Heart right ventricle (tissue), 16 donors: ENCODE data around the gene IZUMO3. TPM values are rescaled to one million over a fixed set of nuclear protein-coding genes. Genes with fewer than 3 reads are reported as not detected.
"Not testable (repeated sequence)": the region's sequence is repeated elsewhere in the genome, so short reads cannot be mapped to it uniquely, and the experiment has no call there.

Experiments
- ATAC-seq, 8 donors: fragments of 200-7000 bp; cut with Tn5 transposase; one replicate each; pipeline ENCODE4 v1.9.1; 2020; ENCODE audit warnings: mild to moderate bottlenecking in 8 of 8, moderate library complexity in 8 of 8, moderate number of reproducible peaks in 1 of 8
- DNase-seq, 2 donors: peaks; one replicate each; pipeline ENCODE4 v3.0.0-alpha.2; 2020
- H3K27ac ChIP-seq, 10 donors: fragments of 200-600 bp; sonication (generic) in 2 of 10; one replicate each; pipeline versions ENCODE4 v1.5.0 to v1.8.0; 2020 to 2022; ENCODE audit warnings: mild to moderate bottlenecking in 3 of 10
- H3K27me3 ChIP-seq, 7 donors: fragments of 200-600 bp; one replicate each; pipeline ENCODE4 v1.8.0; 2021 to 2022; ENCODE audit warnings: mild to moderate bottlenecking in 2 of 7
- H3K36me3 ChIP-seq, 9 donors: fragments of 200-600 bp; sonication (generic) in 1 of 9; one replicate each; pipeline versions ENCODE4 v1.5.0 to v1.8.0; 2020 to 2022; ENCODE audit warnings: mild to moderate bottlenecking in 2 of 9
- H3K4me1 ChIP-seq, 9 donors: fragments of 200-600 bp; sonication (generic) in 1 of 9; one replicate each; pipeline versions ENCODE4 v1.5.0 to v1.8.0; 2020 to 2022; ENCODE audit warnings: mild to moderate bottlenecking in 4 of 9
- H3K4me3 ChIP-seq, 10 donors: fragments of 200-600 bp; sonication (generic) in 2 of 10; one replicate each; pipeline versions ENCODE4 v1.5.0 to v1.8.0; 2020 to 2022; ENCODE audit warnings: mild to moderate bottlenecking in 7 of 10, moderate library complexity in 2 of 10
- H3K9me3 ChIP-seq, 11 donors: fragments of 200-600 bp in 10 of 11; sonication (generic) in 2 of 11; one replicate each; pipeline versions ENCODE4 v1.5.0 to v1.8.0; 2013 to 2022; ENCODE audit warnings: mild to moderate bottlenecking in 2 of 11, control low read depth in 1 of 11, moderate library complexity in 1 of 11
- WGBS, 2 donors: extraction: QIAGEN DNeasy Blood & Tissue Kit; methylation state at CpG; one replicate each; pipeline ENCODE4 v1.1.7; 2013; ENCODE audit warnings: inconsistent platforms in 1 of 2; 5-methylcytosine and 5-hydroxymethylcytosine counted together
- intact Hi-C, 10 donors: fragments of 100-400 bp; cut with DNase I; formaldehyde crosslinking; loops; one replicate each; pipeline versions ENCODE4 v1.11.1 to v1.14.2; 2022
- polyA plus RNA-seq, 2 donors: library from polyadenylated mRNA; stranded (reverse); fragments of 200-250 nt; gene quantifications; one replicate each; pipeline ENCODE4 v1.2.3, GENCODE V29; 2013
- total RNA-seq, 10 donors: library from RNA; stranded (reverse); fragmentation: NEBNext Ultra II Directional in 3 of 10; extraction: Animal tissue kit (Norgen Biotek cat#: 25700) in 3 of 10; gene quantifications; one replicate each; pipeline versions ENCODE4 v1.2.1 to v1.2.4, GENCODE V29; 2021 to 2023
- TF ChIP-seq, protein P1 (sequence below), 9 donors: fragments of 200-600 bp; sonication (generic) in 2 of 9; IDR thresholded peaks; one replicate each; pipeline versions ENCODE4 v1.5.0 to v1.8.0; 2021 to 2022; ENCODE audit warnings: antibody characterized with exemption in 9 of 9, mild to moderate bottlenecking in 5 of 9, moderate library complexity in 1 of 9
- donor health status: Arrhythmogenic right ventricular cardiomyopathy.
- donor health status: ischemic (EF 13 %, LVEDD 7.1; RV severe dilation, severe dysfunction).
- donor health status: healthy with polysubstance abuse.
- donor health status: DM: no; HTN: yes; CAD: no.
- donor health status: DM: no; HTN: no; CAD: no.
- donor health status: ischemic (EF 25% LVEDD 6.9; RV normal size, moderate dysfunction).
- donor health status: ischemic (EF 25% LVEDD 5.7; RV mildly dilated, moderate dysfunction).
- donor health status: healthy.
- donor health status: DM: yes; HTN: yes; CAD: no.
- donor health status: Ischemic cardiomyopathy.
- donor health status: ischemic (EF 35%, LVEDD 5.7; RV mildly dilated, moderate dysfunction).
- donor health status: nonischemic (EF 11% LVEDD 7.7; RV severe dilation, severe dysfunction).
- donor health status: DM: yes; HTN: yes; CAD: no.
- donor health status: PGD.
- donor health status: ischemic (EF 29% LVEDD 5.4; RV normal size, mild dysfunction).
- donor health status: nonischemic (EF 23%, LVEDD 6.1; RV moderate dilation, normal function).

IZUMO3 gene
- total and polyA plus RNA-seq, 12 donors: not detected

DNA sequence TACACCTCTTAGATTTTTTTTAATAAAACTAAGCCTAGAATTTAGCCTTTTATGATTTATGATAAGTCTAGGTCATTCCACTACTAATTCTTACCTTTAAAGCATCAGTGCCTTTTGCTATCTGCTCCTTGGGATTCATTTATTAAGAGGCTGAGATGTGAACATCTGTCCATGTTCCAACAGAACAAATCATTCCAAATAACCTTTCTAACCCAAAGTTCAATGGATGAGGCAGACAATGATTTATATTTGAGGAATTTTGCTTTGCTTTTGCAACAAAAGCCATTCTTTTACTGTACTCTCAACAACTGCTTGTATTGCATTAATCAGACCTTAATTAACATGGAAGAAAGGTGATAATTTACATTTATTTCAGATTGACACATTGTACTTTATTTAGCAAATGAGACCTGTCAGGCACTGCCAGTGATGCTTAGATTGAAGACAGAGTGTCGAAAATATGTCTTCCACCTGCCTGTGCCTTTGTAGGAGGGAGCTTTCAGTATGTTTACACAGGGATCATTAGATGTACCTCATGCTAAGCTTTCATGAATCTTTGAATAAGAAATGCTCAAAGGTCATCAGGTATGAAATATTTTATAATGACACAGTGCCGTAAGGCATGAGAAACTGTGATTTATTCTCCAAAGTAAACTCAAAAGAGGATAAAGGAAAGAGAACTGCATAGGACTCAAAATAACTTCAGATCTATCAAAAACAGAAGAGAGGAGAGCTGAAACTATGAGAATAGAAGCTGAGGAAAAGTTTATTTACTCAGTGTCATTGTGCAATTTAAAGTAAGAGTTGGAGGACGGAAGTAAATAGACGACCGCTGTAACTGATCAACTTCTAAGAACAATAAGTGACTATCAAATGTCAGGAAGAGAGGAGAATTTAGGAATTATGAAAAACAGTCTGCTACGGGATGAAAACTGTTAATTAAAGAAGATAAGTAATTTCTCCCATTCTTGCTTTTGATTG is 36.7 kb upstream of the IZUMO3 start:
- no peak for DNase-seq
- H3K4me1 ChIP-seq: no peaks in the 10 kb centered on the region
- H3K9me3 ChIP-seq: peaks cover 0 to 55% (median 5%) of the 10 kb centered on the region in 11 donors
- ATAC-seq: no peak
- no peak overlapping the region for H3K4me3 ChIP-seq
- intact Hi-C loops: no loop called here
- H3K36me3 ChIP-seq: no peaks in the 10 kb centered on the region
- WGBS, 2 donors: 74 to 79% methylated on average over 6 of the region's 6 CpGs
- no peaks in the 10 kb centered on the region for H3K27me3 ChIP-seq
- TF ChIP-seq, protein P1, sequence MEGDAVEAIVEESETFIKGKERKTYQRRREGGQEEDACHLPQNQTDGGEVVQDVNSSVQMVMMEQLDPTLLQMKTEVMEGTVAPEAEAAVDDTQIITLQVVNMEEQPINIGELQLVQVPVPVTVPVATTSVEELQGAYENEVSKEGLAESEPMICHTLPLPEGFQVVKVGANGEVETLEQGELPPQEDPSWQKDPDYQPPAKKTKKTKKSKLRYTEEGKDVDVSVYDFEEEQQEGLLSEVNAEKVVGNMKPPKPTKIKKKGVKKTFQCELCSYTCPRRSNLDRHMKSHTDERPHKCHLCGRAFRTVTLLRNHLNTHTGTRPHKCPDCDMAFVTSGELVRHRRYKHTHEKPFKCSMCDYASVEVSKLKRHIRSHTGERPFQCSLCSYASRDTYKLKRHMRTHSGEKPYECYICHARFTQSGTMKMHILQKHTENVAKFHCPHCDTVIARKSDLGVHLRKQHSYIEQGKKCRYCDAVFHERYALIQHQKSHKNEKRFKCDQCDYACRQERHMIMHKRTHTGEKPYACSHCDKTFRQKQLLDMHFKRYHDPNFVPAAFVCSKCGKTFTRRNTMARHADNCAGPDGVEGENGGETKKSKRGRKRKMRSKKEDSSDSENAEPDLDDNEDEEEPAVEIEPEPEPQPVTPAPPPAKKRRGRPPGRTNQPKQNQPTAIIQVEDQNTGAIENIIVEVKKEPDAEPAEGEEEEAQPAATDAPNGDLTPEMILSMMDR (IDR thresholded peaks at IDR 0.05): no peak
- H3K27ac ChIP-seq: no peak overlapping the region

- DNase-seq, intact Hi-C loops, H3K27ac ChIP-seq, H3K4me3 ChIP-seq, H3K4me1 ChIP-seq, ATAC-seq, H3K36me3 ChIP-seq, H3K27me3 ChIP-seq: not testable (repeated sequence)
- peaks cover 0 to 33% (median 0%) of the 10 kb centered on the region in 11 donors for H3K9me3 ChIP-seq
- WGBS, 2 donors: 70 to 78% methylated on average over 20 to 21 of the region's 21 CpGs
Observed at GRCh38 chr9:24580005-24580404, 34.3 kb upstream of the IZUMO3 start.

GRCh38 chr9:24572406-24572805 is 26.7 kb upstream of the IZUMO3 start:
- H3K4me1 ChIP-seq: no peaks in the 10 kb centered on the region
- TF ChIP-seq, protein P1 (IDR thresholded peaks at IDR 0.05): no peak
- no peaks in the 10 kb centered on the region for H3K27me3 ChIP-seq
- intact Hi-C loops: no loop called here
- no peaks in the 10 kb centered on the region for H3K36me3 ChIP-seq
- DNase-seq: no peak
- WGBS, 2 donors: 77 to 88% methylated on average over 2 of the region's 2 CpGs
- H3K9me3 ChIP-seq: peaks cover 0 to 23% (median 0%) of the 10 kb centered on the region in 11 donors
- no peak overlapping the region for H3K4me3 ChIP-seq
- H3K27ac ChIP-seq: no peak overlapping the region
- no peak for ATAC-seq

DNA sequence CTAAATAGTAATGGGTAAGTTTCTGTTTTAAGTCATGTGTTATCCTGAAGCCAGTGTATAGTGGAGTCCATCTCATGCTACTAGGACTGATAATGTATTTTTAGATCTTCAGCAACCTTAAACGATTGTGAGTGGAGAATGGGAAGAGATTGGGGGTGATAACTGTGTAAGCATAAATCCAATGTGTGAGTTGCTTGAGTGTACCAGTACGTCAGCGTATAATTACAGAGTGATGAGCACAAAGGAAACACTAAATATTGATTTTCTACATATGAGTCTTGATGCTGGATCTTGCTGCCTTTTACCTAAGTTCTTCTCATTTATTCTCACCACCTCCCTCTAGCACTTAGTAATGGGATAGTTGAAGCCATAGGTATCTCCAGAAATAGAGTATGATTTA is 16.3 kb upstream of the IZUMO3 start:
- H3K4me3 ChIP-seq: no peak overlapping the region
- 68 to 74% methylated on average over 3 of the region's 3 CpGs for WGBS, 2 donors

More for the DNA sequence above, 16.3 kb upstream of the IZUMO3 start:
- no peak for ATAC-seq
- no peak for DNase-seq
- Histone ChIP-seq H3K36me3 (no peaks in the 10 kb centered on the region), H3K27ac (no peak overlapping the region), H3K9me3 (peaks cover 0 to under 1% (median 0%) of the 10 kb centered on the region in 11 donors), H3K4me1 (no peaks in the 10 kb centered on the region), H3K27me3 (no peaks in the 10 kb centered on the region)
- intact Hi-C loops: loop anchor here in 1 of 10 donors (10.0 kb wide), 1 partner anchor 63 kb away; no protein-coding TSS in a partner anchor
- TF ChIP-seq, protein P1 (IDR thresholded peaks at IDR 0.05): no peak
